CD4-positive, alpha-beta T cell treated with Interleukin-21 for 1 hour (primary cell): ENCODE results near the gene SLCO6A1.

Experiments
- DNase-seq: peaks from one replicate; pipeline ENCODE4 v3.0.0-alpha.2; 2020

SLCO6A1 gene

GRCh38 chr5:102450313-102450990 is 48.3 kb downstream of the SLCO6A1 start:
- DNase-seq: no peak

- DNase-seq: no peak
Observed at GRCh38 chr5:102433473-102433872, 65.3 kb downstream of the SLCO6A1 start.

GRCh38 chr5:102421647-102422046 is 77.2 kb downstream of the SLCO6A1 start:
- no peak for DNase-seq

- DNase-seq: no peak
Observed at GRCh38 chr5:102418531-102418930, 80.3 kb downstream of the SLCO6A1 start.

GRCh38 chr5:102414448-102414847 is 84.4 kb downstream of the SLCO6A1 start:
- no peak for DNase-seq

- no peak for DNase-seq
Observed at GRCh38 chr5:102388235-102388634, 110.6 kb downstream of the SLCO6A1 start.

- no peak for DNase-seq
Observed at GRCh38 chr5:102385365-102385764, 113.4 kb downstream of the SLCO6A1 start.

GRCh38 chr5:102380174-102380573 is 118.6 kb downstream of the SLCO6A1 start:
- DNase-seq: no peak

GRCh38 chr5:102375876-102376275 is 122.9 kb downstream of the SLCO6A1 start:
- DNase-seq: no peak

GRCh38 chr5:102375272-102375671 is 123.5 kb downstream of the SLCO6A1 start:
- no peak for DNase-seq

GRCh38 chr5:102368392-102368791 is 130.4 kb downstream of the SLCO6A1 start:
- no peak for DNase-seq

GRCh38 chr5:102341681-102342288 is 157.0 kb downstream of the SLCO6A1 start:
- DNase-seq: no peak

- no peak for DNase-seq
Observed at GRCh38 chr5:102324714-102325113, 174.1 kb downstream of the SLCO6A1 start.
